ENCODE data around the gene SLC12A7. TPM values are rescaled to one million over a fixed set of nuclear protein-coding genes. Genes with fewer than 3 reads are reported as not detected.

The SLC12A7 gene
- total RNA-seq, 2 experiments from 2014 or later = 0.06 TPM; not detected in 1

- no peaks in the 10 kb centered on the region for H3K9me2 ChIP-seq (ENCODE audit: insufficient read depth, low read length)
- no peak overlapping the region for H3K4me2 ChIP-seq (ENCODE audit: low read length)
- H3K4me3 ChIP-seq (ENCODE audit: low read depth, low read length, poor library complexity, severe bottlenecking) = no peak overlapping the region
- H3K36me3 ChIP-seq (ENCODE audit: insufficient read depth, low read length) = no peaks in the 10 kb centered on the region
- H4K20me1 ChIP-seq (ENCODE audit: insufficient read depth, low read length) = no peaks in the 10 kb centered on the region
- BruUV-seq (replicated peaks) = no TSS peak
- no peak for DNase-seq (ENCODE audit: low spot score)
- ChIA-PET POLR2A (no interaction called here), CTCF (ENCODE audit: unreplicated experiment) (no interaction called here)
- H2AFZ ChIP-seq (ENCODE audit: low read length) = no peak overlapping the region
- H3K27ac ChIP-seq (ENCODE audit: low read depth, low read length, poor library complexity, severe bottlenecking) = no peak overlapping the region
- peaks cover 5% of the 10 kb centered on the region for H3K4me1 ChIP-seq (ENCODE audit: insufficient read depth, low read length, poor library complexity, severe bottlenecking)
- no peaks in the 10 kb centered on the region for H3K9me3 ChIP-seq (ENCODE audit: low read length)
- intact Hi-C loops (cut with micrococcal nuclease; ENCODE audit: unreplicated experiment) = no loop called here
- no peaks in the 10 kb centered on the region for H3K79me2 ChIP-seq (ENCODE audit: insufficient read depth, low read depth, low read length)
- TF ChIP-seq EZH2phosphoT487 (IDR thresholded peaks at IDR 0.05; ENCODE audit: borderline replicate concordance, low read depth, low read length) (no peak), CTCF (conservative IDR thresholded peaks at IDR 0.05; ENCODE audit: low read length) (no peak)
These were observed 45.0 kb upstream of the SLC12A7 start for GRCh38 chr5:1156754-1157460.

GRCh38 chr5:1156033-1156753 lies 44.3 kb upstream of the SLC12A7 start:
- Histone ChIP-seq H3K79me2 (ENCODE audit: insufficient read depth, low read depth, low read length) (no peaks in the 10 kb centered on the region), H3K4me3 (ENCODE audit: low read depth, low read length, poor library complexity, severe bottlenecking) (no peak overlapping the region), H3K9me2 (ENCODE audit: insufficient read depth, low read length) (no peaks in the 10 kb centered on the region), H3K9me3 (ENCODE audit: low read length) (no peaks in the 10 kb centered on the region), H4K20me1 (ENCODE audit: insufficient read depth, low read length) (no peaks in the 10 kb centered on the region), H3K4me2 (ENCODE audit: low read length) (no peak overlapping the region), H3K27ac (ENCODE audit: low read depth, low read length, poor library complexity, severe bottlenecking) (no peak overlapping the region), H2AFZ (ENCODE audit: low read length) (no peak overlapping the region), H3K4me1 (ENCODE audit: insufficient read depth, low read length, poor library complexity, severe bottlenecking) (peaks cover 6% of the 10 kb centered on the region), H3K36me3 (ENCODE audit: insufficient read depth, low read length) (no peaks in the 10 kb centered on the region)
- TF ChIP-seq EZH2phosphoT487 (IDR thresholded peaks at IDR 0.05; ENCODE audit: borderline replicate concordance, low read depth, low read length) (no peak), CTCF (conservative IDR thresholded peaks at IDR 0.05; ENCODE audit: low read length) (no peak)
- DNase-seq (ENCODE audit: low spot score) = no peak
- ChIA-PET POLR2A (no interaction called here), CTCF (ENCODE audit: unreplicated experiment) (no interaction called here)
- no TSS peak for BruUV-seq (replicated peaks)
- intact Hi-C loops (cut with micrococcal nuclease; ENCODE audit: unreplicated experiment) = no loop called here
